Tibial nerve (tissue), 4 donors: ENCODE data around the gene COL4A5.

Experiments
- EP300 ChIP-seq, 2 donors: sonication (generic); formaldehyde crosslinking; IDR thresholded peaks; one replicate each; pipeline ENCODE4 v1.6.1; 2017; ENCODE audit warnings: antibody characterized with exemption in 2 of 2, mild to moderate bottlenecking in 1 of 2
- POLR2A ChIP-seq, 2 donors: fragments of 450-650 bp; IDR thresholded peaks; one replicate each; pipeline ENCODE4 v1.6.1; 2017; ENCODE audit warnings: antibody characterized with exemption in 2 of 2, mild to moderate bottlenecking in 2 of 2, moderate library complexity in 2 of 2
- TF ChIP-seq, protein P1 (sequence below), 5 experiments: fragments of 200-600 bp in 3 of 5; fragments of 450-650 bp in 2 of 5; sonication (generic) in 3 of 5; IDR thresholded peaks; one replicate each; pipeline ENCODE4 v1.5.1; 2016 to 2019; ENCODE audit warnings: antibody characterized with exemption in 5 of 5, mild to moderate bottlenecking in 3 of 5, moderate library complexity in 2 of 5

DNA sequence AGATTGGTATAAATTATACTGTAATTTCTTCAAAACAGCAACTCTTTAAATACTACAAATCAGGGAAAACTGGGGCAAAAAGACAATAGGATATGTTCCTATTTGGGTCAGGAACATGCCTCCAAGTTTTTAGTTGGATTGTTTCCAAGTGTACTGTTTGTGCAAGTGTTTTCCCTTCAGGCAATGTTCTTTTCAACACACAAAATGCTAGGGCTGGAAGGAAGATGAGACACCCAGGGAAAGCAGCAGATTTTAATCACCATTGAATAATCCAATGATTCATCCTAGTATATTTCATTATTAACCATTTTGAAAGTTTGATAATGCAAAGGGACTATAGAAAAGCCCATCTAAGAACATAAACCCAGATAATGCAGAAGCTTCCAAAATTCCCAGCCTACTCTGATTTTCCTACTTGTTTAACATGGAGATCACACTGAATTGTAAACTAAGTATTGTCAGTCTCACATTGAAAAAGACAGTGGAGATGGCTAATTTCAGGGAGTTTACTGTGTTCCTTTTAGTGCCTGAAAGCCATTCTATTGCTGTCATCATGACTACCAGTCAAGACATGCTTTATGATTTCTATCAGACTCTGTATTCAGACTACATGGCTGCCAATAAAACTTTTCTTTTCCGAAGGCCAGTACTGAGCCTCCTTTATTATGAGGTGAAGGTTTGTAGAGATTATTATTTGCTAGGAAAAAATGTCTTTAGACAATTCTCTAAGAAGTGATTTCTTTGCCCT lies 40.0 kb upstream of the COL4A5 start:
- TF ChIP-seq, protein P1, sequence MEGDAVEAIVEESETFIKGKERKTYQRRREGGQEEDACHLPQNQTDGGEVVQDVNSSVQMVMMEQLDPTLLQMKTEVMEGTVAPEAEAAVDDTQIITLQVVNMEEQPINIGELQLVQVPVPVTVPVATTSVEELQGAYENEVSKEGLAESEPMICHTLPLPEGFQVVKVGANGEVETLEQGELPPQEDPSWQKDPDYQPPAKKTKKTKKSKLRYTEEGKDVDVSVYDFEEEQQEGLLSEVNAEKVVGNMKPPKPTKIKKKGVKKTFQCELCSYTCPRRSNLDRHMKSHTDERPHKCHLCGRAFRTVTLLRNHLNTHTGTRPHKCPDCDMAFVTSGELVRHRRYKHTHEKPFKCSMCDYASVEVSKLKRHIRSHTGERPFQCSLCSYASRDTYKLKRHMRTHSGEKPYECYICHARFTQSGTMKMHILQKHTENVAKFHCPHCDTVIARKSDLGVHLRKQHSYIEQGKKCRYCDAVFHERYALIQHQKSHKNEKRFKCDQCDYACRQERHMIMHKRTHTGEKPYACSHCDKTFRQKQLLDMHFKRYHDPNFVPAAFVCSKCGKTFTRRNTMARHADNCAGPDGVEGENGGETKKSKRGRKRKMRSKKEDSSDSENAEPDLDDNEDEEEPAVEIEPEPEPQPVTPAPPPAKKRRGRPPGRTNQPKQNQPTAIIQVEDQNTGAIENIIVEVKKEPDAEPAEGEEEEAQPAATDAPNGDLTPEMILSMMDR (IDR thresholded peaks at IDR 0.05): no peak
- TF ChIP-seq EP300 (IDR thresholded peaks at IDR 0.05) (no peak), POLR2A (IDR thresholded peaks at IDR 0.05) (no peak)
